ENCODE measurements around the gene FIZ1.

FIZ1 gene

DNA sequence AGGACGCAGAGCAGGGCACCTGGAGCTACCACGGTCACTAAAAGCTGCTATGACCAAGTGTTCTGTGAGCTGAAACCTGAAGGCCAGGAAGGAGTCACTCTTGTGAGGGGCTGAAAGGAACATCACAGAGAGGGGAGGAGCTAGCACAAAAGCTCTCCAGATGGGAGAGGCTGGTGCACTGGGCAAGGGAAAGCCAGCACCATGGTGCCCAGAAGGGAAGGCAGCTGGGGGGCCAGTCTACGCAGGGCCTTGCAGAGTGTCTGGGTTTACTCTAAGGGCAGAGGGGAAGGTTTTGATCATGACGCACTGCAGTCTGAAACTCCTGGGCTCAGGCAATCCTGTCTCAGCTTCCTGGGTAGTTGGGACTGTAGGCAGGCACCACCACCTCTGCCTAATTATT, 37.4 kb upstream of the FIZ1 start:
- DNase-seq (ENCODE audit: low read depth): no peak
- H3K4me3 ChIP-seq (ENCODE audit: low read depth, low read length): no peak overlapping the region

DNA sequence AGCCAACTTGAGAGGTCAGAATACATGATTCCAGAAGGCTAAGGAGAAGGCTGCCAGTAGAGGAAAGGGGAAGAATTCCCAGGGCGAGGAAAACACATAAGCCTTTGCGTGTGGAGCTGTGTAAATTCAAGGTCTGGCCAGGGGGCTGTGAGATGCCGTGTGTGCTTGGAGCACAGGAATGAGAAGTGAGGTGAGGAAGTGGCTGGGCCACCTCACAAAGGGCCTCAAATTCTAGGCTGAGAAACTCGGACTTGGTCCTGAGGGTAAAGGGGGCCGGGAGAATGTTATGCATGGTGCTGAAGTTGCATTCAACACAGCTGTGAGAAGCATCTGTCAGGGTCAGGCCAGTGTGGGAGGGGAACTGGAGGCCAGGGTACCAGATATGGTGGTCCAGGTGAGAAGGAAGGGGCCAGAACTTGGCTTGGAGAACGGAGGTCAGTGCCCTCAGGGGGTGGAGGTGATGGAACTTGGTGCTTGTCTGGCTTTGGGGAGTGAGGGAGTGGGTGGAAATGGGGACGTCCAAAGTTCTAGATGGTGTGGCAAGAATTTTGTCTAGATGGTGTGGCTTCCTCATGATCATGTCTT, 36.6 kb upstream of the FIZ1 start:
- H3K4me3 ChIP-seq (ENCODE audit: low read depth, low read length): peak overlapping the region; percentile 100
- no peak for DNase-seq (ENCODE audit: low read depth)

DNA sequence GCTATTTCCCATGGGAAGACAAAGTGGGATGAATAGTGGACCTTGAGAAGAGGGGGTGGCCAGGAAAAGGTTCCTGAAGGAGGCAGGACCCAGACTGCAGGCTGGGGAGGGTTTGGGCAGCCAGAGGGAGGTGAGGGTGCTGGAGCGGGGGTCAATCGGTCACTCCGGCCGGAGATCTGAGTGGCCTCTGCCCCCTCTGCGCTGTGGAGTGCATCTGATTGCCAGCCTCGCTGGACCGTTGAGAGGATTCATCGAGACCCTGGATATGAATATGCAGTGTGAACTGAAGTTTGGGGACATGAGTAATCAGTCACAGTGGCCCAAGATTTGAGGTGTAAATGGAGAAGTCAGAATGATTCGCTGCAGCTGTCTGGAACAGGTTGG, 36.0 kb upstream of the FIZ1 start:
- peak overlapping the region; percentile 100 for H3K4me3 ChIP-seq (ENCODE audit: low read depth, low read length)
- no peak for DNase-seq (ENCODE audit: low read depth)

DNA sequence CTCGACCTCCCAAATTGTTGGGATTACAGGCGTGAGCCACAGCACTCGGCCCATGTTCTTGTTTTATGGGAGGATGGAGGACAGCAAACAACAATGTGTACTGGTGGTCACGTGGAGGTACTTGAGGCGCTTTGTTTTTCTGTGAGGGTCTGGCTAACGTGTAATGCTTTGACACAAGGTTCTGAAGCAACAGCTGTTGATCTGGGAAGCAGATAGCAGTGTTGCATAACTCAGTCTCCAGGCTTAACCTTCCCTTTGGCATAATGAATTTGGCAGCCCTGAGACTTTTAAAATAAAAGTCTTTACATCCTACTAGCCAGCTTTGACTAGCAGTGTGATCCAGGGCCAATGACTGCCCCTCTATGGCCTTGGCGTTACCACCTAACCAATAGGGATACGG, 34.5 kb upstream of the FIZ1 start:
- DNase-seq (ENCODE audit: low read depth): no peak

DNA sequence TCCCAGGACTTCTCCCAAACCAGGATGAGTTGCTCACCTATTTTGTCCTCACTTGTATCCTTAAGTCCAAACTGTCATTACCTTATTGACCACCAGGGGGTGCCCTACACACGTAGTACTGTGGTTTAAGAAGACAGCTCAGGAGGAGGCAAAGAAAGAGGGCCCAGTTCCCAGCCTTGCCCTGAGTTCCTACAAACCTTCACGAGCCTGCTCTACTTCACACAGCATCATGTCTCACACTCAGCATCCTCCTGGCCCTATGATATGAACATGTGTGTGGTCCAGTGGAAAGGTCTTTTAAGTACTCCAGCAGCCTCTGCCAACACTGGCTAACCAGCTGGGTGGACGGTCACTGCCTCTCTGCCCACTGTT, 33.1 kb upstream of the FIZ1 start:
- H3K4me3 ChIP-seq (ENCODE audit: low read depth, low read length): no peak overlapping the region
- DNase-seq (ENCODE audit: low read depth): peak; percentile 81

More for the DNA sequence above, 34.5 kb upstream of the FIZ1 start:
- H3K4me3 ChIP-seq (ENCODE audit: low read depth, low read length): no peak overlapping the region

DNA sequence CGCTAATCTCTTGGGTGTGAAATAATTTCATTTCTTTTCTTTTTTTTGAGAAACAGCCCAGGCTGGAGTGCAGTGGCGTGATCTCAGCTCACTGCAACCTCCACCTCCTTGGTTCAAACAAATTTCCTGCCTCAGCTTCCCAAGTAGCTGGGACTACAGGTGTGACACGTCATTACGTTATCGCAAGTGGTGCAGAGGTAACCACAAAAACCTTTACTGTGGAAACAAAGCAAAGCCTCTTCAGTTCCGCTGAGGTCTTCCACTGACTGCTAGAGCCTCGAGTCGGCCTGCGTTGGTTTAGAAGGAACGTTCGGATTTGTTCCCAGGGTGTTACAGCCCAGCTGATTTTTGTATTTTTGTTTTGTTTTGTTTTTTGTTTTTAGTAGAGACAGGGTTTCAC, 27.0 kb upstream of the FIZ1 start:
- DNase-seq (ENCODE audit: low read depth): no peak
- H3K4me3 ChIP-seq (ENCODE audit: low read depth, low read length): no peak overlapping the region

DNA sequence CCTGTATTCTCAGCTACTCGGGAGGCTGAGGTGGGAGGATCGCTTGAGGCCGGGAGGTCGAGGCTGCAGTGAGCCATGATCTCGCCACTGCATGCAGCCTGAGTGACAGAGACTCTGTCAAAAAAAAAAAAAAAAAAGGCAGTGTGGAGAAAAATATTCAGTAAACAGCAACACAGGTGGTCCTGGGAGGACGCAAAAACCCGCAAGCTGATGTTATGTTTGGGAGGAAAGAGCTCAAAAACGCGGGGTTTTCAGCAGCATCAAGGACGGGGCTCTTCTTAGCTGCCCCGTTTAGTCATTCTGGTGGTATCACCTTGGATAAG, 25.6 kb upstream of the FIZ1 start:
- peak overlapping the region; percentile 61 for H3K4me3 ChIP-seq (ENCODE audit: low read depth, low read length)
- no peak for DNase-seq (ENCODE audit: low read depth)

DNA sequence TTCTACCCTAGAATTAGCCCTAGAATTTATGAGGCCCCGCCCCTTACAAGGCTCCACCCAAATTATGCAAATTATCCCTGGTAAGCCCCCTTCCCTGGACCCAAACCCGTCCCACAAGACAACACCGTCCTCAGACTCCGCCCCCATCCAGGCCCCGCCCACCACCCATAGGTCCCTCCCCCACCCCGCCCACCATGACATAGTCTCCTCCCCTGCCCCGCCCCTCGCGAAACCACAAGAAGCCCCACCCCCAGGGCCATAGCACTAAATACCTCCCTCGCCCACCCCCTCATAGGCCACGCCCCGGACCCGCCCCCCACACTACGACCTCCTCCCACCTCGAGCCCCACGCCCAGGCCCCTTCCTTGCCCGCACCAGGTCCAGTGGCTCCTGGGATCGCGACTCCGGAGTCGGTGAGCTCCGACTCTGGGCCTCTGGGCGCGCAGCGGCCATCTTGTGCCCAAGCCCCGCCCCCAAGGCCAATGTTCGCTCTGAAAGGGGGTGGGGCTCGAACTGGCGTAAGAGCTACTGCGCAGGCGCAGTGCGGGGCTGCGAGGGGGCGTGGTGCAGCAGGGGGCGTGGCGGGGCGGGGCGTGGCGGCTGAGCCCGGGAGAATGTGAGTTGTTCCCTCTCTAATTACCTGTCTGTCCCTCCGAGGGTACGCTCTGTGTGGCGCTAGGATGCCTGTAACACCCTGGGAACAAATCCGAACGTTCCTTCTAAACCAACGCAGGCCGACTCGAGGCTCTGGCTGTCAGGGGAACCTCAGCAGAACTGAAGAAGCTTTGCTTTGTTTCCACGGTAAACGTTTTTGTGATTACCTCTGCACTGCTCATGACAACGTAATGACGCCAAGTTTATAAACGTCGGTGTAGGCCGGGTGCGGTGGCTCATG, 25.0 kb upstream of the FIZ1 start, which contains the start of gene ZNF784:
TSS of gene ZNF784 (minus strand) at position 458 of the 895 bp plus-strand sequence. CDS start at position 453, 5 bp downstream.
- peak within 1 kb of the TSS; percentile 61 for H3K4me3 ChIP-seq (ENCODE audit: low read depth, low read length)
- DNase-seq (ENCODE audit: low read depth): peak; percentile 62

DNA sequence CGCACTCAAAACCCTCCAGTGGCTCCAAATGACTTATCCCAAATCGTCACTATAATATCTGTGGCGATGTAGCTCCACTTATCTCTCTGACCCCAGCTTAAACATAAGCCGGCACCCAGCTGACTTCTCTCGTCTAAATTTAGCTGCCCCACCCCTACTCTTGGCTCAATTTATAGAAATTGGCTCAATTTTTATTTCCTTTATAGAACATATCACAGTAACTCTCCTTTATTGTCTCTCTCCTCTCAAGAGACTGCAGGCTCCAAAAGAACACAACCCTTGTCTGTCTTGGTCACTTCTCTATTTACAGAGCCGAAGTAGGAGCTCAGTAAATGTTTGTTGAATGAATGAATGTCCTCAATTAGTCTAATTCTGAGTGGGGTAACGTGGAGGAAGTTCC, 24.2 kb upstream of the FIZ1 start:
- no peak for DNase-seq (ENCODE audit: low read depth)
- H3K4me3 ChIP-seq (ENCODE audit: low read depth, low read length): peak overlapping the region; percentile 34

DNA sequence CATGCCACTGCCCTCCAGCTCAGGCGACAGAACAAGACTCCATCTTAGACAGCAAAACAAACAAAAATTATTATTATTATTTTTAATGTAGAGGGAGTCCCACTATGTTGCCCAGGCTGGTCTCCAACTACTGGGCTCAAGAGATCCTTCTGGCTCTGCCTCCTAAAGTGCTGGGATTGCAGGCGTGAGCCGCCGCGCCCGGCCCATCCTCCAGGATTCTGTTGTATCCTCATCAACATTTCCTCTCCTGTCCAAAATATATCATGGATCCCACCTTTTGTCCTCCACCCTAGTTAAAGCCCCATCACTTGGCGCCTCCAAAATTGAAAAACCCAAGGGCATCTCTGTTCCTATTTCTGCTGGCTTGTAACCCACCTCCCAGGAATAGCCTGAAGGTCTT, 23.8 kb upstream of the FIZ1 start:
- no peak for DNase-seq (ENCODE audit: low read depth)
- no peak overlapping the region for H3K4me3 ChIP-seq (ENCODE audit: low read depth, low read length)

DNA sequence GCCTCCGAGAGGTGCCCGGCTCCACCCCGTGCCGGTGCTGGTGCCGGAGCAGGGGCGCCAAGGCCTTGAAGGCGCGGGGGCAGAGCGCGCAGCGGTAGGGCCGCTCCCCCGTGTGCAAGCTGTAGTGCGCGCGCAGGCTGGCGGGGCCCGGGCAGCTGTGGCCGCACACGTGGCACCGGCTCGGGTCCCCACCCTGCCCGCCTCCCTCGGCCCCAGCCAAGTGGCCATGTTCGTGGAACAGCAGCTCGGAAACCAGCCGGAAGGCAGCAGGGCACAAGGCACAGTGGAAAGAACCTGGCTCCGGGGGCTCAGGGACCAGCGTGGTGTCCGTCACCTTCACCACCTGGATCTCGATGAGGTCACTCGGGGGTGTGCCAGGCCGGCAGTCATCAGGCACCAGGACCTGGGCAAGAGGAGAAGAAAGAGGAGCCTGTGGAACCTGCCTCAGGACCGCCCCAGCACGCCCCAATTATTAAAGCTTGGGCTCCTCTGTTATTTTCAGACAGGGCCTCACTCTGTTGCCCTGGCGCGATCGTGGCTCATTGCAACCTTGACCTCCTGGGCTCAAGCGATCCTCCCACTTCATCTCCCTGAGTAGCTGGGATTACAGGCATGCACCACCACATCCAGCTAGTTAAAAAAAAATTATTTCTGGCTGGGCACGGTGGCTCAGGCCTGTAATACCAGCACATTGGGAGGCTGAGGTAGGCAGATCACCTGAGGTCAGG, 23.1 kb upstream of the FIZ1 start:
- H3K4me3 ChIP-seq (ENCODE audit: low read depth, low read length): no peak overlapping the region
- DNase-seq (ENCODE audit: low read depth): no peak

DNA sequence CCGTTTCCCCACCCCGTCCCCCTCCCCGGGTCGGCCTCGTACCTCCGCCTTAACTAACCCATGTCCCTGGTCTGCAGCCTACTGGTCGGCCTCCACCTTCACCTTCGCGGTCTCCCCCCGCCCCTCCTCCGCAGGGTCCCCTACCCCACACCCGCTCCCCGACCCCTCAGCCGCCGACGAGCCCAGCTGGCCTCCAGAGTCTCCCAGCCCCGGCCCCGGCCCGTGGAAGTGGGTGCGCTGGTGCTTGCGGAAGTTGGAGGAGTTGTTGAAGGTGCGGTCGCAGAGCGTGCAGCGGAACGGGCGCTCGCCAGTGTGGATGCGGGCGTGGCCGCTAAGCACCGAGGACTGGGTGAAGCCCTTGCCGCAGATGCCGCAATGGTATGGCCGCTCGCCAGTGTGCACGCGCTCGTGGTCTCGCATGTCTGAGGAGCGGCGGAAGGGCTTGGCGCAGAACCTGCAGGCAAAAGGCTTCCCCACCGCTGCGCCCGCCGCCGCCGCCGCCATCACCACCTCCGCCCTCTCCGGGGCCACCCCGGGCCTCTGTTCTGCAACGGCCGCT, 22.4 kb upstream of the FIZ1 start:
- H3K4me3 ChIP-seq (ENCODE audit: low read depth, low read length): no peak overlapping the region
- DNase-seq (ENCODE audit: low read depth): no peak

DNA sequence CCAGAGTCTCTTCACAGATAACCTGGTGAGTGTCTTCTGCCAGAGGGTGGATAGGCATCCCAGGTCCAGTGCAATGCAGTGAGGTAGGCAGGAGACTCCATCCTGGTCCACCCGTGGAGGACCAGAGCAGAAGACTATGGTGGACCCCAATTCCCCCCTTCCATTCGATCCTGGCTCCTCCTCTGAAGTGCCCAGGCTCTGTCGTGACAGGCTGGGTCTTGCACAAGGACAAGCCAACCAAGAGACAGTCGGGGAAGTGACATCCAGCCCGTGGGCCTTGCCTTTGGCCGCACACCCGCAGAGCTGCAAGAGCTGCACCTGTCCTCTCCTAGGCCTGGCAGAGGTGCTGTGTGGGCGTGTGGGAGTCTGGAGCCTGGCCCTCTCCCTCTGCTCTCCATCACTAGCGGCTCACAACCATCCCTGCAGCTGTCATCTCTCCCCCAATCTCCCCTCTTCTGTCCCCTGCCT, 21.9 kb upstream of the FIZ1 start:
- DNase-seq (ENCODE audit: low read depth): no peak
- no peak overlapping the region for H3K4me3 ChIP-seq (ENCODE audit: low read depth, low read length)

DNA sequence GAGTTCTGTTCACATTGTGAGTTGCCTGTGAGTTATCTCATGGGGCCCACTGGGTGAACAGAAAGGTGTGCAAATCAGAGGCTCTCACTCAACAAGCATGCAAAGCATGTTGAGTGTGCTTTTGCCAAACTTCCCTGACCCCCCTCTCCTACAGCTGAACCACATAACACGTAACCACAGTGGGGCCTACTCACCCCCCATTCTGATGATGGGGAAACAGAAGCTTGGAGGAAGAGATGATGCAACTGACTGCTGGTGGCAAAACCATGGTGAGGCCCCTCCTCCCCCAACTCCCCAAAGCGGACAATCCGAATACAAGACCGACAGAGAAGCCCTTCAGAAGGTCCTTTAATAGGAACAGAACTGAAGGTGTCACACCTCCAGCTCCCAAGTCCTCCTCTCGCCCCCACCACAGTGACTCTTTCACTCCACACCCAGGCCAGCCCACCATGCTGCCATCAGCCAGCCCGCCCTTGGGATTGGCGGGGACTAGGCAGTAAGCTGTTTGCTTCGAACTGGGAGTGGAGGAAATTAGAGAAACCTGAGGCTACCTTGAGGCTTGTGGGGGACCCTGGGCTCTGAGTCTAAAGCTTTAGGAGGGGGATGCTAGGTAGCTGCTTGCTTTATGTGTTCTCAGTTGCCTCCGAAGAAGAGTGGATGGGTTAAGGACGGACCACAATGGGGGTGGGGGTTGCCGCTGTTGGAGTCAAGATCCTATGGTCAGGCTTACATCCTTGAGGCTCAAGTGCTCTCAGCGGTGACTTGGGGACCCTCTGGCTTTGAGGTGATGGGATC, 21.3 kb upstream of the FIZ1 start:
- no peak overlapping the region for H3K4me3 ChIP-seq (ENCODE audit: low read depth, low read length)
- no peak for DNase-seq (ENCODE audit: low read depth)

DNA sequence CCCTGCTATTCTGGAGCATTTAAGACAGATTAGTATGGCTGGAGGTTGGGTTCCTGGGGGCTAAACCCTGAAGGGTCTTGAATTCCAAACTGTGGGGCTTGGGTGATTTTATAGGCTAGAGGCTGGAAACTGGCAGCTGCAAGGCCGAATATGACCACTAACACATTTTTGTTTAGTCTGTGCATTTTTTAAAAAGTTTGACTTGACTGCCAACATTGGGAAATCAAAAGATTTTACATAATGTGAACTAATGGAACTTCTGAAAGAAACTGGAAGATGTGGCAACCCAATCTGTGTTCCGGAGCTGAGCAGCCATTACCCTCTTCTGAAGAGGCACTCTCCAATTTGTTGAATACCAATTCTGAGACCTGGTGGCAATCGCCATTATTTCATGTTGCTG, 20.0 kb upstream of the FIZ1 start:
- no peak overlapping the region for H3K4me3 ChIP-seq (ENCODE audit: low read depth, low read length)
- DNase-seq (ENCODE audit: low read depth): no peak

DNA sequence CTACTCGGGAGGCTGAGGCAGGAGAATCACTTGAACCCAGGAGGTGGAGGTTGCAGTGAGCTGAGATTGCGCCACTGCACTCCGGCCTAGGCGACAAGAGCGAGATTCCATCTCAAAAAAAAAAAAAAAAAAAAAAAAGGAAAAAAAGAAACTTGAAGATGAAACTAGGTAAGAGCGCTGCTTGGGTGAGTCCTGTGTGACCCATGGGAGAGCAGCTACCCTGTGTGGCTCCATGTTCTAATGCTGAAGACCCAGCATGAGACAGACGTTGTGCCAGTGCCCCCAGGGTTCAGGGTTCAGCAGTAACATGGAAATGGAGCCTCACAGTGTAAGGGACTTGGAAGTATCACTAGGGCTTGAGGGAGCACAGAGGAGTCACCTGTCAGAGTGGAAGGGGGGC, 19.1 kb upstream of the FIZ1 start:
- no peak overlapping the region for H3K4me3 ChIP-seq (ENCODE audit: low read depth, low read length)
- DNase-seq (ENCODE audit: low read depth): no peak

DNA sequence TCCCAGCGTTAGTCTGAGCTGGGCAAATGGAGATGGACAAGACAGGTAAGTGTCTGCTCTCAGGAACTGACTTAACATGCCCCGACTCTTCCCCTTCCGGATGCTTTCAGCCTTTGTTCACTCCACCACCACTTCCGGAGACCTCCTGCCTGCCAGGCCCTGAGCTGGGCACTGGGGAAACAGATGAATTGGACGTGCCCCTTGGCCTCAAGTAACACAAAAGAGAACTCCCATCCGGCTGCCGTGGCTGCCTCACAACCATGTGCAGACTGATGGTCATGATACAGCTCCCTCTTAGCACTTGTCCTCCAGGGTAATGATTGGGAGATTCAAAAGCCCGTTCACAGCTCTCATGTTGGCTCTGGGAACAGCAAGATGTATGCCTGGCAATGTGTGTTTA, 18.1 kb upstream of the FIZ1 start:
- no peak for DNase-seq (ENCODE audit: low read depth)
- no peak overlapping the region for H3K4me3 ChIP-seq (ENCODE audit: low read depth, low read length)

DNA sequence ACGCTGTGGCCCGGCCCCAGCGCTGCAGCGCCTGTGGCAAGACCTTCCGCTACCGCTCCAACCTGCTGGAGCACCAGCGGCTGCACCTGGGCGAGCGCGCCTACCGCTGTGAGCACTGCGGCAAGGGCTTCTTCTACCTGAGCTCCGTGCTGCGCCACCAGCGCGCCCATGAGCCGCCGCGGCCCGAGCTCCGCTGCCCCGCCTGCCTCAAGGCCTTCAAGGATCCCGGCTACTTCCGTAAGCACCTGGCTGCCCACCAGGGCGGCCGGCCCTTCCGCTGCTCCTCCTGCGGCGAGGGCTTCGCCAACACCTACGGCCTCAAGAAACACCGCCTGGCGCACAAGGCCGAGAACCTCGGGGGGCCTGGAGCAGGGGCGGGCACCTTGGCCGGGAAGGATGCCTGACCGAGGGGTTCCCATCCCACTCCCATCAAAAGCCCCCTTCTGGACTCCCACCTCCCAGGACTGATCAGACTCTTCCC, 17.1 kb upstream of the FIZ1 start:
- no peak overlapping the region for H3K4me3 ChIP-seq (ENCODE audit: low read depth, low read length)
- no peak for DNase-seq (ENCODE audit: low read depth)

Data from skeletal muscle cell (primary cell).